HG03558 (cell line): ENCODE results near the gene RIIAD1.

ENCODE experiments used
- ATAC-seq: cut with Tn5 transposase; IDR thresholded peaks from one replicate; pipeline ENCODE4 v1.9.1; 2021; ENCODE audit warnings: moderate number of reproducible peaks; ENCODE audit not compliant: unreplicated experiment; ENCODE audit errors: extremely low read depth

The RIIAD1 gene

DNA sequence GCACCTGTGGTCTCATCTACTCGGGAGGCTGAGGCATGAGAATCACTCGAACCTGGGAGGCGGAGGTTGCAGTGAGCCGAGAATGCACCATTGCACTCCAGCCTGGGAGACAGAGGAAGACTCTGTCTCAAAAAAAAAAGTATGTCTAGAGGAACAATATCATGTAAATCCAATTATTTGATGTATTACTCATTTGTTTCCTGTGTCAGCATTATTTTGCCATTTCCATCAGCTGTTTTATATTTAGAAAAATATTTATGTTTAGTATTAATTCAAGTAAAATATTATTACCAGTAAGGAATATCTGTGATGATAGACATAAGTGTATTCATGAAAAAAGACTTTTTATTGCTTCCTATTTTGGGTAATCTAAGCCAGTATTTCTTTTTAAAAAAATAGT lies 56.0 kb downstream of the RIIAD1 start:
- no peak for ATAC-seq
